Transverse colon (tissue), 4 donors: Measurements from ENCODE around the gene HES3. TPM values are rescaled to one million over a fixed set of nuclear protein-coding genes. Genes with fewer than 3 reads are reported as not detected.

Source experiments
- DNase-seq: peaks from one replicate; pipeline ENCODE4 v3.0.0-alpha.2; 2019
- H3K27ac ChIP-seq, 4 donors: fragments of 200-600 bp; sonication (generic); 2 replicates each; pipeline ENCODE4 v1.5.1; 2016 to 2018; ENCODE audit warnings: inconsistent platforms in 4 of 4
- H3K27me3 ChIP-seq: fragments of 200-600 bp; sonication (generic); 2 replicates; pipeline ENCODE4 v1.5.1; 2017; ENCODE audit warnings: inconsistent platforms
- H3K36me3 ChIP-seq, 4 donors: fragments of 200-600 bp; sonication (generic); 2 replicates each; pipeline ENCODE4 v1.5.1; 2017 to 2019; ENCODE audit warnings: inconsistent platforms in 4 of 4
- H3K4me1 ChIP-seq, 4 donors: fragments of 200-600 bp; sonication (generic); 2 replicates each; pipeline ENCODE4 v1.5.1; 2017 to 2020; ENCODE audit warnings: inconsistent platforms in 4 of 4
- H3K4me3 ChIP-seq, 4 donors: fragments of 200-600 bp; sonication (generic); 1 replicate in 1 of 4; 2 replicates in 3 of 4; pipeline versions ENCODE4 v1.5.1 to v1.6.1; 2017 to 2019; ENCODE audit warnings: inconsistent platforms in 4 of 4
- H3K9me3 ChIP-seq, 2 donors: fragments of 200-600 bp; sonication (generic); 2 replicates each; pipeline ENCODE4 v1.5.1; 2017 to 2019; ENCODE audit warnings: inconsistent platforms in 2 of 2
- CTCF ChIP-seq, 5 experiments: fragments of 200-600 bp in 3 of 5; fragments of 450-650 bp in 2 of 5; sonication (generic) in 3 of 5; IDR thresholded peaks; 1 replicate in 2 of 5; 2 replicates in 3 of 5; pipeline ENCODE4 v1.5.1; 2016 to 2017; ENCODE audit warnings: antibody characterized with exemption in 5 of 5, inconsistent platforms in 3 of 5, mild to moderate bottlenecking in 2 of 5, moderate library complexity in 1 of 5
- EP300 ChIP-seq: sonication (generic); formaldehyde crosslinking; IDR thresholded peaks from one replicate; pipeline ENCODE4 v1.6.1; 2017; ENCODE audit warnings: antibody characterized with exemption, low read depth
- POLR2A ChIP-seq: fragments of 450-650 bp; IDR thresholded peaks from one replicate; pipeline ENCODE4 v1.6.1; 2016; ENCODE audit warnings: antibody characterized with exemption, mild to moderate bottlenecking, moderate library complexity
- POLR2AphosphoS5 ChIP-seq, 3 donors: sonication (generic); formaldehyde crosslinking; IDR thresholded peaks; one replicate each; pipeline ENCODE4 v1.6.1; 2016; ENCODE audit warnings: antibody characterized with exemption in 3 of 3
- WGBS, 2 donors: methylation state at CpG; one replicate each; pipeline ENCODE4 v1.1.5; 2018; ENCODE audit warnings: low coverage in 1 of 2; 5-methylcytosine and 5-hydroxymethylcytosine counted together
- in situ Hi-C, 4 donors: fragments of 200-750 bp; cut with MboI; loops; one replicate each; pipeline versions ENCODE4 v1.15.0 to v1.15.1; 2017; ENCODE audit warnings: low sequenced_read_pairs in 3 of 4, low pct_ligation_motif_present in 1 of 4, low pct_unique_long_range_greater_than_20kb in 1 of 4
- intact Hi-C: fragments of 100-400 bp; cut with DNase I; formaldehyde crosslinking; loops from one replicate; pipeline ENCODE4 v1.15.1; 2023; ENCODE audit warnings: low total_unique reads
- total RNA-seq, 4 donors: library from RNA; depleted of rRNA; stranded (reverse); fragments of >200 nt; gene quantifications; one replicate each; pipeline ENCODE4 v1.1.0, GENCODE V29; 2016

Gene HES3
- total RNA-seq, 4 donors from 2014 or later, result not detected

- peak overlapping the region in 1 of 4 donors; percentile 25 for H3K4me3 ChIP-seq
- peaks cover 78% of the 10 kb centered on the region for H3K27me3 ChIP-seq
- intact Hi-C loops, result no loop called here
- peaks cover 16 to 27% (median 22%) of the 10 kb centered on the region in 4 donors for H3K4me1 ChIP-seq
- 37 to 47% methylated on average over 3 to 30 of the region's 33 CpGs for WGBS, 2 donors
- no peaks in the 10 kb centered on the region for H3K36me3 ChIP-seq
- TF ChIP-seq CTCF (IDR thresholded peaks at IDR 0.05), result no peak
- H3K9me3 ChIP-seq, result no peaks in the 10 kb centered on the region
- in situ Hi-C loops, result loop anchor here in 2 of 4 donors (10.0 to 25.0 kb wide), 2 partner anchors 104 to 171 kb away; partner anchors contain the start of genes ESPN (in 1 of the 2) and HES2 (in 1 of the 2)
- no peak overlapping the region for H3K27ac ChIP-seq
- no peak for DNase-seq
Measured at GRCh38 chr1:6241107-6241886, 2.7 kb upstream of the HES3 start.

GRCh38 chr1:6241887-6242740 lies 1.9 kb upstream of the HES3 start:
- H3K4me1 ChIP-seq, result peaks cover 16 to 32% (median 30%) of the 10 kb centered on the region in 4 donors
- intact Hi-C loops (no loop called here), in situ Hi-C loops (loop anchor here in 2 of 4 donors (10.0 to 25.0 kb wide), 2 partner anchors 103 to 170 kb away; partner anchors contain the start of genes ESPN (in 1 of the 2) and HES2 (in 1 of the 2))
- TF ChIP-seq EP300 (no peak), CTCF (IDR thresholded peaks at IDR 0.05) (no peak), POLR2A (no peak)
- 2% methylated on average over 25 of the region's 99 CpGs; no CpG with 5 or more reads in 1 of the 2 donors for WGBS, 2 donors
- H3K27ac ChIP-seq, result no peak overlapping the region
- peak overlapping the region in 1 of 4 donors; percentile 25 for H3K4me3 ChIP-seq
- H3K9me3 ChIP-seq, result no peaks in the 10 kb centered on the region
- DNase-seq, result no peak
- H3K27me3 ChIP-seq, result peaks cover 86% of the 10 kb centered on the region
- no peaks in the 10 kb centered on the region for H3K36me3 ChIP-seq

- H3K4me3 ChIP-seq, result no peak overlapping the region
- no peaks in the 10 kb centered on the region for H3K9me3 ChIP-seq
- H3K27me3 ChIP-seq, result peaks cover 97% of the 10 kb centered on the region
- peaks cover 16 to 32% (median 30%) of the 10 kb centered on the region in 4 donors for H3K4me1 ChIP-seq
- TF ChIP-seq CTCF (IDR thresholded peaks at IDR 0.05), result no peak
- no peak for TF ChIP-seq EP300
- TF ChIP-seq POLR2AphosphoS5 (IDR thresholded peaks at IDR 0.05), result no peak
- TF ChIP-seq POLR2A, result no peak
- H3K36me3 ChIP-seq, result no peaks in the 10 kb centered on the region
- in situ Hi-C loops, result loop anchor here in 2 of 4 donors (10.0 to 25.0 kb wide), 2 partner anchors 102 to 169 kb away; partner anchors contain the start of genes ESPN (in 1 of the 2) and HES2 (in 1 of the 2)
- no peak for DNase-seq
- WGBS, 2 donors, result 47% methylated on average over 20 of the region's 20 CpGs; no CpG with 5 or more reads in 1 of the 2 donors
- H3K27ac ChIP-seq, result no peak overlapping the region
- intact Hi-C loops, result no loop called here
Measured at GRCh38 chr1:6243053-6243834, 735 bp upstream of the HES3 start.
